Vagina (tissue), 2 donors: ENCODE data around the gene IBA57.

ENCODE experiments used
- CTCF ChIP-seq, 3 experiments: fragments of 450-650 bp in 2 of 3; fragments of 200-600 bp in 1 of 3; sonication (generic) in 1 of 3; IDR thresholded peaks; one replicate each; pipeline ENCODE4 v1.5.1; 2017 to 2019; ENCODE audit warnings: antibody characterized with exemption in 3 of 3, mild to moderate bottlenecking in 2 of 3, moderate library complexity in 2 of 3
- POLR2AphosphoS5 ChIP-seq, 2 donors: sonication (generic); formaldehyde crosslinking; IDR thresholded peaks; one replicate each; pipeline ENCODE4 v1.9.0; 2017; ENCODE audit warnings: antibody characterized with exemption in 2 of 2, mild to moderate bottlenecking in 2 of 2, low read depth in 1 of 2; ENCODE audit not compliant: insufficient read depth in 1 of 2

DNA sequence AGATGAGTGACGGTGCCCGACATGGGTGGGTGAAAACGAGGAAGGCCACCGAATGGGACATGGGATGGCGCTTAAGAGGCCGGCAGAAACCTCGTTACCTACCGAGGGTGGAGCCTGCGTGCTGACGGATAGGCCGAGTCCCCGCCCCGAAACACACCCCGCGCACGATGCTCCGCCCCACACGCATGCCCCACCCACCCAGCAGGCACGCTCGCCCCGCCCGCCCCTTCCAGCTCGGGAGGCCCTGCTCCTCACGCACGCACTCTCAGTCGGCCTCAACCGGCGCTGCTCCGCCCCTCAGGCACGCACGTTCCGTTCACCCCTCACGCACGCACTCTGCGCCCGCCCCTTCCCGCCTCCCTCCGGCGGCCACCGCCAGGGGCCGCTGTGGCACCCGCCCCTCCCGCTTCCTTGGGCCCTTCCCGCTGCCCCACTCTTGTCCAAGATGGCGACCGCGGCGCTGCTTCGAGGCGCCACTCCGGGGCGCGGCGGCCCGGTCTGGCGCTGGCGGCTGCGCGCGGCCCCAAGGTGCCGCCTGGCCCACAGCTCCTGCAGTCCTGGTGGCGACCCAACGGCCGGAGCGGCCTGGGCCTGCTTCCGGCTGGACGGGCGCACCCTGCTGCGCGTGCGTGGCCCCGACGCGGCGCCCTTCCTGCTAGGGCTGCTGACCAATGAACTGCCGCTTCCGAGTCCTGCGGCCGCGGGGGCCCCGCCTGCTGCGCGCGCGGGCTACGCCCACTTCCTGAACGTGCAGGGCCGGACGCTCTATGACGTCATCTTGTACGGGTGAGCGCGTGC, at the start of gene IBA57:
- TF ChIP-seq CTCF (IDR thresholded peaks at IDR 0.05) (peak; percentile 65 to 90 (median 86)), POLR2AphosphoS5 (IDR thresholded peaks at IDR 0.05; ENCODE audit: insufficient read depth in 1 of 2, low read depth in 1 of 2) (peak in 1 of 2 donors; percentile 66)
